ENCODE results near the gene PPP2R5C. TPM values are rescaled to one million over a fixed set of nuclear protein-coding genes. Genes with fewer than 3 reads are reported as not detected.

Gene PPP2R5C
- polyA plus RNA-seq, 1 donor from 2014 or later = 111 TPM

GRCh38 chr14:101859958-101860357 is 98.4 kb downstream of the PPP2R5C start:
- H3K36me3 ChIP-seq (ENCODE audit: insufficient read depth, low read length) = peaks cover 17% of the 10 kb centered on the region
- H3K9me3 ChIP-seq (ENCODE audit: low read length) = no peaks in the 10 kb centered on the region
- H3K79me2 ChIP-seq (replicated peaks; ENCODE audit: insufficient read depth, low read length) = peaks cover 9% of the 10 kb centered on the region
- H4K20me1 ChIP-seq (ENCODE audit: insufficient read depth) = no peaks in the 10 kb centered on the region
- no peaks in the 10 kb centered on the region for H3K27me3 ChIP-seq (ENCODE audit: insufficient read depth, low read depth, low read length)
- H3K9me2 ChIP-seq (ENCODE audit: insufficient read depth, low read length) = no peaks in the 10 kb centered on the region
- no peak overlapping the region for H3K4me2 ChIP-seq (ENCODE audit: low read length)
- no peak overlapping the region for H3K27ac ChIP-seq (ENCODE audit: low read length)
- H3F3A ChIP-seq (ENCODE audit: insufficient read depth, low read length, poor library complexity, severe bottlenecking) = no peaks in the 10 kb centered on the region
- H3K9ac ChIP-seq (ENCODE audit: low read length) = no peak overlapping the region
- H2AFZ ChIP-seq (ENCODE audit: low read depth, low read length) = no peak overlapping the region
- TF ChIP-seq RAD21 (conservative IDR thresholded peaks at IDR 0.05) = no peak
- no peak for TF ChIP-seq CTCF (IDR thresholded peaks at IDR 0.05; ENCODE audit: poor library complexity, severe bottlenecking)
- TF ChIP-seq TAF1 (IDR thresholded peaks at IDR 0.05; ENCODE audit: low read depth) = no peak
- TF ChIP-seq POLR2AphosphoS5 (IDR thresholded peaks at IDR 0.05) = no peak
- TF ChIP-seq MXI1 (conservative IDR thresholded peaks at IDR 0.05; ENCODE audit: poor library complexity, severe bottlenecking) = no peak
- TF ChIP-seq, protein P1, sequence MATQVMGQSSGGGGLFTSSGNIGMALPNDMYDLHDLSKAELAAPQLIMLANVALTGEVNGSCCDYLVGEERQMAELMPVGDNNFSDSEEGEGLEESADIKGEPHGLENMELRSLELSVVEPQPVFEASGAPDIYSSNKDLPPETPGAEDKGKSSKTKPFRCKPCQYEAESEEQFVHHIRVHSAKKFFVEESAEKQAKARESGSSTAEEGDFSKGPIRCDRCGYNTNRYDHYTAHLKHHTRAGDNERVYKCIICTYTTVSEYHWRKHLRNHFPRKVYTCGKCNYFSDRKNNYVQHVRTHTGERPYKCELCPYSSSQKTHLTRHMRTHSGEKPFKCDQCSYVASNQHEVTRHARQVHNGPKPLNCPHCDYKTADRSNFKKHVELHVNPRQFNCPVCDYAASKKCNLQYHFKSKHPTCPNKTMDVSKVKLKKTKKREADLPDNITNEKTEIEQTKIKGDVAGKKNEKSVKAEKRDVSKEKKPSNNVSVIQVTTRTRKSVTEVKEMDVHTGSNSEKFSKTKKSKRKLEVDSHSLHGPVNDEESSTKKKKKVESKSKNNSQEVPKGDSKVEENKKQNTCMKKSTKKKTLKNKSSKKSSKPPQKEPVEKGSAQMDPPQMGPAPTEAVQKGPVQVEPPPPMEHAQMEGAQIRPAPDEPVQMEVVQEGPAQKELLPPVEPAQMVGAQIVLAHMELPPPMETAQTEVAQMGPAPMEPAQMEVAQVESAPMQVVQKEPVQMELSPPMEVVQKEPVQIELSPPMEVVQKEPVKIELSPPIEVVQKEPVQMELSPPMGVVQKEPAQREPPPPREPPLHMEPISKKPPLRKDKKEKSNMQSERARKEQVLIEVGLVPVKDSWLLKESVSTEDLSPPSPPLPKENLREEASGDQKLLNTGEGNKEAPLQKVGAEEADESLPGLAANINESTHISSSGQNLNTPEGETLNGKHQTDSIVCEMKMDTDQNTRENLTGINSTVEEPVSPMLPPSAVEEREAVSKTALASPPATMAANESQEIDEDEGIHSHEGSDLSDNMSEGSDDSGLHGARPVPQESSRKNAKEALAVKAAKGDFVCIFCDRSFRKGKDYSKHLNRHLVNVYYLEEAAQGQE (IDR thresholded peaks at IDR 0.05; ENCODE audit: borderline replicate concordance) = no peak
- TF ChIP-seq SMC3 (conservative IDR thresholded peaks at IDR 0.05; ENCODE audit: poor library complexity) = no peak
- no peak for TF ChIP-seq EP300 (conservative IDR thresholded peaks at IDR 0.05; ENCODE audit: poor library complexity, severe bottlenecking)
- TF ChIP-seq EZH2 (IDR thresholded peaks at IDR 0.05; ENCODE audit: borderline replicate concordance, insufficient read depth, low read length, poor library complexity, severe bottlenecking) = no peak
- H3K4me3 ChIP-seq (ENCODE audit: low read length) = no peak overlapping the region

DNA sequence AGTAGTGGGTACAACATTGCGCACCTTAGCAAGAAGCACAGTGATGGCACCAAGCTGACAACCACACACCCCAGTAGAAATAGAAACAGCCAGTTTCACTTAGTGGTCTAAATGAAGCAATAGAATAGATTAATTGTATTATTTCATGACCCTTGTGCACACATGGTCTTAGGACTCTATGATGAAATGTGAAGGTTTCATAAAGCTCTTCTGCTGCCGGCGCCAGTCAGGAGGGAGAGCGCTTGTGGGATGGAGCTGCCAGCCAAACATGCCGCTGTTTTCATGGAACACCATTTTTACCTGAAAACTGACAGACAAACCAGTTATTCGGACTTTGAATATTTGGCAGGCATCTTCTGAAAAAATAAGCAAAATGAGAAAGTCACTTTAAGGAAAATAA is 100.0 kb downstream of the PPP2R5C start:
- H3K9me3 ChIP-seq (ENCODE audit: low read length) = no peaks in the 10 kb centered on the region
- no peaks in the 10 kb centered on the region for H4K20me1 ChIP-seq (ENCODE audit: insufficient read depth)
- H3K9ac ChIP-seq (ENCODE audit: low read length) = no peak overlapping the region
- H3K27ac ChIP-seq (ENCODE audit: low read length) = no peak overlapping the region
- TF ChIP-seq CTCF (IDR thresholded peaks at IDR 0.05; ENCODE audit: poor library complexity, severe bottlenecking) (no peak), TAF1 (IDR thresholded peaks at IDR 0.05; ENCODE audit: low read depth) (no peak), RAD21 (conservative IDR thresholded peaks at IDR 0.05) (no peak), MXI1 (conservative IDR thresholded peaks at IDR 0.05; ENCODE audit: poor library complexity, severe bottlenecking) (no peak), SMC3 (conservative IDR thresholded peaks at IDR 0.05; ENCODE audit: poor library complexity) (no peak), EP300 (conservative IDR thresholded peaks at IDR 0.05; ENCODE audit: poor library complexity, severe bottlenecking) (no peak), POLR2AphosphoS5 (IDR thresholded peaks at IDR 0.05) (no peak), EZH2 (IDR thresholded peaks at IDR 0.05; ENCODE audit: borderline replicate concordance, insufficient read depth, low read length, poor library complexity, severe bottlenecking) (no peak)
- TF ChIP-seq, protein P1 (IDR thresholded peaks at IDR 0.05; ENCODE audit: borderline replicate concordance) = no peak
- no peak overlapping the region for H3K4me2 ChIP-seq (ENCODE audit: low read length)
- no peaks in the 10 kb centered on the region for H3K27me3 ChIP-seq (ENCODE audit: insufficient read depth, low read depth, low read length)
- peaks cover 6% of the 10 kb centered on the region for H3K79me2 ChIP-seq (replicated peaks; ENCODE audit: insufficient read depth, low read length)
- H2AFZ ChIP-seq (ENCODE audit: low read depth, low read length) = no peak overlapping the region
- peaks cover 17% of the 10 kb centered on the region for H3K36me3 ChIP-seq (ENCODE audit: insufficient read depth, low read length)
- no peaks in the 10 kb centered on the region for H3K9me2 ChIP-seq (ENCODE audit: insufficient read depth, low read length)
- H3K4me3 ChIP-seq (ENCODE audit: low read length) = no peak overlapping the region
- H3F3A ChIP-seq (ENCODE audit: insufficient read depth, low read length, poor library complexity, severe bottlenecking) = no peaks in the 10 kb centered on the region
